Uterus (tissue), 2 donors: Measurements from ENCODE around the gene RBM46.

Experiments used
- CTCF ChIP-seq, 4 experiments: fragments of 200-600 bp in 2 of 4; fragments of 450-650 bp in 2 of 4; sonication (generic) in 2 of 4; IDR thresholded peaks; one replicate each; pipeline ENCODE4 v1.5.1; 2016 to 2019; ENCODE audit warnings: antibody characterized with exemption in 4 of 4, mild to moderate bottlenecking in 2 of 4, moderate library complexity in 1 of 4
- POLR2A ChIP-seq, 2 donors: fragments of 450-650 bp; IDR thresholded peaks; one replicate each; pipeline ENCODE4 v1.6.1; 2016; ENCODE audit warnings: antibody characterized with exemption in 2 of 2, mild to moderate bottlenecking in 1 of 2, moderate library complexity in 1 of 2

- TF ChIP-seq CTCF (IDR thresholded peaks at IDR 0.05) (no peak), POLR2A (IDR thresholded peaks at IDR 0.05) (no peak)
Measured at GRCh38 chr4:154778264-154778663, 2.8 kb upstream of the RBM46 start.
